ENCODE measurements around the gene PCYT1A.
A peak's percentile ranks its signal among the peaks of the same experiment; 100 is the strongest.
"Not testable (repeated sequence)": the region's sequence is repeated elsewhere in the genome, so short reads cannot be mapped to it uniquely, and the experiment has no call there.

The PCYT1A gene

GRCh38 chr3:196317687-196318467 is 30.4 kb upstream of the PCYT1A start, which contains the start of gene DYNLT2B:
DYNLT2B (minus strand) TSS chr3:196318240; CDS start chr3:196318152, 88 bp downstream.
- H3K4me1 ChIP-seq: peaks cover 0 to 3% (median 0%) of the 10 kb centered on the region in 4 donors
- intact Hi-C loops (cut with DNase I; ENCODE audit: low total_unique reads): no loop called here
- H3K4me3 ChIP-seq: peak within 1 kb of the TSS; percentile 86 to 88
- DNase-seq: peak; percentile 79 to 92
- no peaks in the 10 kb centered on the region for H3K9me3 ChIP-seq
- peaks cover 0 to 7% (median 0%) of the 10 kb centered on the region in 3 donors for H3K36me3 ChIP-seq
- no peaks in the 10 kb centered on the region for H3K27me3 ChIP-seq
- no peak for TF ChIP-seq CTCF (IDR thresholded peaks at IDR 0.05)
- peak within 1 kb of the TSS; percentile 92 to 95 for H3K27ac ChIP-seq

GRCh38 chr3:196316799-196317686 is 29.5 kb upstream of the PCYT1A start:
- H3K4me3 ChIP-seq: peak overlapping the region; percentile 86 to 88
- not testable (repeated sequence) for H3K9me3 ChIP-seq

GRCh38 chr3:196315821-196316220 is 28.3 kb upstream of the PCYT1A start:
- peaks cover 0 to 7% (median 0%) of the 10 kb centered on the region in 3 donors for H3K36me3 ChIP-seq
- no peaks in the 10 kb centered on the region for H3K9me3 ChIP-seq
- no peak overlapping the region for H3K27ac ChIP-seq
- no peak for TF ChIP-seq CTCF (IDR thresholded peaks at IDR 0.05)
- no peak overlapping the region for H3K4me3 ChIP-seq
- no peak for DNase-seq
- no peaks in the 10 kb centered on the region for H3K27me3 ChIP-seq
- peaks cover 0 to 3% (median 0%) of the 10 kb centered on the region in 4 donors for H3K4me1 ChIP-seq
- intact Hi-C loops (cut with DNase I; ENCODE audit: low total_unique reads): no loop called here

More at GRCh38 chr3:196316799-196317686, 29.5 kb upstream of the PCYT1A start:
- DNase-seq; H3K4me1 ChIP-seq; intact Hi-C loops (cut with DNase I; ENCODE audit: low total_unique reads); H3K27me3 ChIP-seq; H3K36me3 ChIP-seq: not testable (repeated sequence)
- peak overlapping the region; percentile 92 to 95 for H3K27ac ChIP-seq

- peaks cover 0 to 7% (median 0%) of the 10 kb centered on the region in 3 donors for H3K36me3 ChIP-seq
- H3K4me1 ChIP-seq: peaks cover 0 to 3% (median 0%) of the 10 kb centered on the region in 4 donors
- intact Hi-C loops (cut with DNase I; ENCODE audit: low total_unique reads): no loop called here
- no peaks in the 10 kb centered on the region for H3K27me3 ChIP-seq
- H3K9me3 ChIP-seq: no peaks in the 10 kb centered on the region
- no peak for TF ChIP-seq CTCF (IDR thresholded peaks at IDR 0.05)
- H3K4me3 ChIP-seq: no peak overlapping the region
- DNase-seq: no peak
- H3K27ac ChIP-seq: no peak overlapping the region
Observed at GRCh38 chr3:196314597-196314996, 27.1 kb upstream of the PCYT1A start.

GRCh38 chr3:196314086-196314485 is 26.6 kb upstream of the PCYT1A start:
- intact Hi-C loops (cut with DNase I; ENCODE audit: low total_unique reads); DNase-seq; H3K4me3 ChIP-seq; H3K4me1 ChIP-seq; H3K9me3 ChIP-seq; H3K27ac ChIP-seq; H3K36me3 ChIP-seq; H3K27me3 ChIP-seq: not testable (repeated sequence)

GRCh38 chr3:196302960-196303359 is 15.4 kb upstream of the PCYT1A start:
- DNase-seq; H3K27me3 ChIP-seq; H3K4me1 ChIP-seq; intact Hi-C loops (cut with DNase I; ENCODE audit: low total_unique reads); H3K4me3 ChIP-seq; H3K9me3 ChIP-seq; H3K27ac ChIP-seq: not testable (repeated sequence)
- H3K36me3 ChIP-seq: peaks cover 0 to 12% (median 6%) of the 10 kb centered on the region in 3 donors

GRCh38 chr3:196302551-196302950 is 15.0 kb upstream of the PCYT1A start:
- H3K4me3 ChIP-seq; H3K4me1 ChIP-seq; H3K27ac ChIP-seq; intact Hi-C loops (cut with DNase I; ENCODE audit: low total_unique reads); H3K27me3 ChIP-seq; DNase-seq; H3K9me3 ChIP-seq: not testable (repeated sequence)
- peaks cover 0 to 16% (median 6%) of the 10 kb centered on the region in 3 donors for H3K36me3 ChIP-seq
